ENCODE data around the gene DPP6.

DNA sequence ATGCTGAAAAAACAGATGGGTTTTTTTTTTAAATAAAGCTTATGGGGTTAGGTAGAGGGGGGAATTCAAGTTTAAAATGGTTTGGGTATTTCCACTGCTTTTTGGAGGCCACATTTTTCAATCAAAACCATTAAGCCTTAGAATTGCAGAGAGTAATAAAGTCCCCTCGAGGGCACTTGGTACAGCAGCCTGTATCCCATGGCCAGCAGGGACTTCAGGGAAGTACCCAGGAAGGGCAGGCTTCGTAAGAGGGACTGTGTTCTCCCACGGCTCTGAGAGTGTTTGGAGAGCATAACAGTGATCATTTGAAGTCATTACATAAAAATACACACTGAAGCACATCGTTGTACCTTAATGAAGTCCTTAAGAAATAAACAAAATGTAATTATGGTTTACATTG is 432.7 kb downstream of the DPP6 start:
- TF ChIP-seq, protein P1, sequence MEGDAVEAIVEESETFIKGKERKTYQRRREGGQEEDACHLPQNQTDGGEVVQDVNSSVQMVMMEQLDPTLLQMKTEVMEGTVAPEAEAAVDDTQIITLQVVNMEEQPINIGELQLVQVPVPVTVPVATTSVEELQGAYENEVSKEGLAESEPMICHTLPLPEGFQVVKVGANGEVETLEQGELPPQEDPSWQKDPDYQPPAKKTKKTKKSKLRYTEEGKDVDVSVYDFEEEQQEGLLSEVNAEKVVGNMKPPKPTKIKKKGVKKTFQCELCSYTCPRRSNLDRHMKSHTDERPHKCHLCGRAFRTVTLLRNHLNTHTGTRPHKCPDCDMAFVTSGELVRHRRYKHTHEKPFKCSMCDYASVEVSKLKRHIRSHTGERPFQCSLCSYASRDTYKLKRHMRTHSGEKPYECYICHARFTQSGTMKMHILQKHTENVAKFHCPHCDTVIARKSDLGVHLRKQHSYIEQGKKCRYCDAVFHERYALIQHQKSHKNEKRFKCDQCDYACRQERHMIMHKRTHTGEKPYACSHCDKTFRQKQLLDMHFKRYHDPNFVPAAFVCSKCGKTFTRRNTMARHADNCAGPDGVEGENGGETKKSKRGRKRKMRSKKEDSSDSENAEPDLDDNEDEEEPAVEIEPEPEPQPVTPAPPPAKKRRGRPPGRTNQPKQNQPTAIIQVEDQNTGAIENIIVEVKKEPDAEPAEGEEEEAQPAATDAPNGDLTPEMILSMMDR (IDR thresholded peaks at IDR 0.05), result no peak
- TF ChIP-seq POLR2A (IDR thresholded peaks at IDR 0.05), result no peak
